Activated CD4-positive, alpha-beta memory T cell treated with anti-CD3 and anti-CD28 coated beads, Interleukin-2, amount 10 ng/mL, durations not matched to agents 7 days and 5 days (primary cell): ENCODE results near the gene SLA2. TPM values are rescaled to one million over a fixed set of nuclear protein-coding genes. Genes with fewer than 3 reads are reported as not detected.
"Not testable (repeated sequence)": the region's sequence is repeated elsewhere in the genome, so short reads cannot be mapped to it uniquely, and the experiment has no call there.

Experiments
- CTCF ChIA-PET: fragments of 350-600 bp; sonication (Branson Sonifier 250); formaldehyde crosslinking; loops from one replicate; lab custom pipeline; 2021; ENCODE audit warnings: antibody characterized with exemption, inconsistent platforms; lab: Charles Lee
- POLR2A ChIA-PET: fragments of 350-600 bp; sonication (Branson Sonifier 250); formaldehyde crosslinking; loops from one replicate; lab custom pipeline; 2021; ENCODE audit warnings: antibody characterized with exemption; lab: Charles Lee
- DNase-seq: peaks from one replicate; pipeline ENCODE4 v3.0.0-alpha.2; 2020
- H3K27ac Mint-ChIP-seq: one replicate; pipeline ENCODE4 v1.8.0; 2021; ENCODE audit warnings: mild to moderate bottlenecking, mixed read lengths
- H3K27me3 Mint-ChIP-seq: one replicate; pipeline ENCODE4 v1.8.0; 2021; ENCODE audit warnings: mixed read lengths
- H3K36me3 Mint-ChIP-seq: one replicate; pipeline ENCODE4 v1.8.0; 2021; ENCODE audit warnings: low read depth, mixed read lengths
- H3K4me1 Mint-ChIP-seq: one replicate; pipeline ENCODE4 v1.8.0; 2021; ENCODE audit warnings: mixed read lengths
- H3K4me3 Mint-ChIP-seq: one replicate; pipeline ENCODE4 v1.8.0; 2021; ENCODE audit warnings: mild to moderate bottlenecking, mixed read lengths
- H3K9me3 Mint-ChIP-seq: one replicate; pipeline ENCODE4 v1.8.0; 2021; ENCODE audit warnings: mixed read lengths
- total RNA-seq, 2 experiments: library from RNA; stranded (reverse); gene quantifications; one replicate each; pipeline ENCODE4 v1.2.3, GENCODE V29; 2021

SLA2 gene
- total RNA-seq, 2 experiments from 2014 or later: 78.6 to 79.9 TPM

GRCh38 chr20:36624944-36625324, 21.1 kb downstream of the SLA2 start:
- Mint-ChIP-seq H3K36me3 (peaks cover 65% of the 10 kb centered on the region), H3K27me3 (no peaks in the 10 kb centered on the region), H3K27ac (peak overlapping the region; percentile 57), H3K4me3 (no peak overlapping the region), H3K4me1 (peaks cover 39% of the 10 kb centered on the region), H3K9me3 (no peaks in the 10 kb centered on the region)
- no peak for DNase-seq
- ChIA-PET CTCF (interaction anchor here (2.3 kb wide), 1 partner anchor 20 kb away, joined by 8 read pairs; the partner anchor contains the start of gene RAB5IF), POLR2A (interaction anchor here (1.2 to 1.5 kb wide), 2 partner anchors 13 to 19 kb away, joined by 4 to 5 read pairs; no protein-coding TSS in a partner anchor)

GRCh38 chr20:36624068-36624943, 21.7 kb downstream of the SLA2 start:
- H3K27ac Mint-ChIP-seq: peak overlapping the region; percentile 16
- ChIA-PET POLR2A (interaction anchor here (0.7 to 1.5 kb wide), 4 partner anchors 8 to 21 kb away, joined by 3 to 5 read pairs (median 4); partner anchors contain the start of gene SLA2), CTCF (interaction anchor here (2.3 kb wide), 1 partner anchor 19 kb away, joined by 8 read pairs; the partner anchor contains the start of gene RAB5IF)
- no peak overlapping the region for H3K4me3 Mint-ChIP-seq
- H3K4me1 Mint-ChIP-seq: peaks cover 33% of the 10 kb centered on the region
- H3K36me3 Mint-ChIP-seq: peaks cover 60% of the 10 kb centered on the region
- no peak for DNase-seq
- H3K27me3 Mint-ChIP-seq: no peaks in the 10 kb centered on the region
- H3K9me3 Mint-ChIP-seq: no peaks in the 10 kb centered on the region

GRCh38 chr20:36623444-36623843, 22.6 kb downstream of the SLA2 start:
- H3K36me3 Mint-ChIP-seq: peaks cover 57% of the 10 kb centered on the region

GRCh38 chr20:36620917-36621316, 25.1 kb downstream of the SLA2 start:
- Mint-ChIP-seq H3K9me3 (no peaks in the 10 kb centered on the region), H3K36me3 (peaks cover 38% of the 10 kb centered on the region), H3K27ac (no peak overlapping the region), H3K4me3 (no peak overlapping the region), H3K4me1 (peaks cover 18% of the 10 kb centered on the region), H3K27me3 (no peaks in the 10 kb centered on the region)
- no peak for DNase-seq
- ChIA-PET CTCF (no interaction called here), POLR2A (no interaction called here)

More at GRCh38 chr20:36623444-36623843, 22.6 kb downstream of the SLA2 start:
- POLR2A ChIA-PET: interaction anchor here (0.7 to 1.5 kb wide), 5 partner anchors 9 to 123 kb away, joined by 3 to 5 read pairs (median 4); partner anchors contain the start of gene SLA2
- no peaks in the 10 kb centered on the region for H3K9me3 Mint-ChIP-seq
- H3K27me3 Mint-ChIP-seq: no peaks in the 10 kb centered on the region
- CTCF ChIA-PET: interaction anchor here (1.5 to 2.3 kb wide), 2 partner anchors 11 to 18 kb away, joined by 6 to 8 read pairs; partner anchors contain the start of gene RAB5IF
- DNase-seq: no peak
- no peak overlapping the region for H3K4me3 Mint-ChIP-seq
- H3K4me1 Mint-ChIP-seq: peaks cover 29% of the 10 kb centered on the region
- H3K27ac Mint-ChIP-seq: peak overlapping the region; percentile 4

GRCh38 chr20:36614781-36615557, 31.0 kb downstream of the SLA2 start:
- no peaks in the 10 kb centered on the region for H3K27me3 Mint-ChIP-seq
- peaks cover 9% of the 10 kb centered on the region for H3K4me1 Mint-ChIP-seq
- DNase-seq: no peak
- H3K9me3 Mint-ChIP-seq: no peaks in the 10 kb centered on the region
- H3K27ac Mint-ChIP-seq: peak overlapping the region; percentile 52
- ChIA-PET POLR2A (interaction anchor here (1.2 to 3.6 kb wide), 3 partner anchors 9 to 29 kb away, joined by 3 to 32 read pairs (median 7); partner anchors contain the start of genes RAB5IF and SLA2), CTCF (interaction anchor here (1.1 to 1.4 kb wide), 4 partner anchors 9 to 159 kb away, joined by 3 to 4 read pairs (median 3); partner anchors contain the start of genes DSN1, RAB5IF and TGIF2)
- H3K4me3 Mint-ChIP-seq: no peak overlapping the region
- peaks cover 55% of the 10 kb centered on the region for H3K36me3 Mint-ChIP-seq

- no peak for DNase-seq
- Mint-ChIP-seq H3K27ac (no peak overlapping the region), H3K9me3 (no peaks in the 10 kb centered on the region), H3K4me1 (peaks cover 9% of the 10 kb centered on the region), H3K36me3 (peaks cover 63% of the 10 kb centered on the region), H3K4me3 (no peak overlapping the region), H3K27me3 (no peaks in the 10 kb centered on the region)
- CTCF ChIA-PET: interaction anchor here (1.1 to 3.4 kb wide), 6 partner anchors 8 to 250 kb away, joined by 3 to 28 read pairs (median 3); partner anchors contain the start of genes DSN1, RAB5IF and TGIF2
- POLR2A ChIA-PET: interaction anchor here (1.2 to 3.6 kb wide), 4 partner anchors 8 to 30 kb away, joined by 3 to 32 read pairs (median 6); partner anchors contain the start of genes RAB5IF and SLA2
Measured at GRCh38 chr20:36613974-36614373, 32.0 kb downstream of the SLA2 start.

GRCh38 chr20:36611625-36612024, 34.4 kb downstream of the SLA2 start:
- peaks cover 27% of the 10 kb centered on the region for H3K4me1 Mint-ChIP-seq
- H3K4me3 Mint-ChIP-seq: no peak overlapping the region
- no peaks in the 10 kb centered on the region for H3K9me3 Mint-ChIP-seq
- peak overlapping the region; percentile 35 for H3K27ac Mint-ChIP-seq
- no peaks in the 10 kb centered on the region for H3K27me3 Mint-ChIP-seq
- peaks cover 78% of the 10 kb centered on the region for H3K36me3 Mint-ChIP-seq
- POLR2A ChIA-PET: interaction anchor here (1.2 to 3.6 kb wide), 4 partner anchors 13 to 139 kb away, joined by 3 to 32 read pairs (median 5); partner anchors contain the start of gene SLA2
- DNase-seq: no peak
- CTCF ChIA-PET: interaction anchor here (1.0 to 3.4 kb wide), 9 partner anchors 16 to 310 kb away, joined by 3 to 28 read pairs (median 4); no protein-coding TSS in a partner anchor

- H3K27ac Mint-ChIP-seq: not testable (repeated sequence)
- peaks cover 59% of the 10 kb centered on the region for H3K36me3 Mint-ChIP-seq
- POLR2A ChIA-PET: interaction anchor here (0.7 to 5.2 kb wide), 5 partner anchors 9 to 166 kb away, joined by 3 to 123 read pairs (median 3); no protein-coding TSS in a partner anchor
Measured at GRCh38 chr20:36608388-36608728, 37.6 kb downstream of the SLA2 start.

GRCh38 chr20:36607586-36608387, 38.2 kb downstream of the SLA2 start:
- Mint-ChIP-seq H3K9me3 (no peaks in the 10 kb centered on the region), H3K27me3 (no peaks in the 10 kb centered on the region), H3K4me1 (peaks cover 35% of the 10 kb centered on the region), H3K36me3 (peaks cover 54% of the 10 kb centered on the region), H3K4me3 (peak overlapping the region; percentile 98), H3K27ac (peak overlapping the region; percentile 95)
- no peak for DNase-seq
- ChIA-PET CTCF (interaction anchor here (0.7 to 6.9 kb wide), 4 partner anchors 18 to 166 kb away, joined by 3 to 58 read pairs (median 7); partner anchors contain the start of gene DSN1), POLR2A (interaction anchor here (0.7 to 5.2 kb wide), 6 partner anchors 12 to 166 kb away, joined by 3 to 123 read pairs (median 38); partner anchors contain the start of genes SLA2 and TGIF2)

More at GRCh38 chr20:36608388-36608728, 37.6 kb downstream of the SLA2 start:
- H3K4me1 Mint-ChIP-seq: peaks cover 39% of the 10 kb centered on the region
- not testable (repeated sequence) for DNase-seq, H3K9me3 Mint-ChIP-seq, H3K27me3 Mint-ChIP-seq, H3K4me3 Mint-ChIP-seq
- CTCF ChIA-PET: interaction anchor here (0.7 to 6.9 kb wide), 2 partner anchors 18 to 165 kb away, joined by 3 to 58 read pairs; partner anchors contain the start of gene DSN1

GRCh38 chr20:36606158-36607066, 39.6 kb downstream of the SLA2 start:
- POLR2A ChIA-PET: interaction anchor here (0.8 to 5.2 kb wide), 43 partner anchors 8 to 864 kb away, joined by 3 to 123 read pairs (median 5); partner anchors contain the start of genes DSN1, RBM39, SCAND1 and SLA2
- Mint-ChIP-seq H3K36me3 (peaks cover 42% of the 10 kb centered on the region), H3K4me1 (peaks cover 35% of the 10 kb centered on the region)

More at GRCh38 chr20:36606158-36607066, 39.6 kb downstream of the SLA2 start:
- no peaks in the 10 kb centered on the region for H3K27me3 Mint-ChIP-seq
- peak overlapping the region; percentile 95 for H3K27ac Mint-ChIP-seq
- CTCF ChIA-PET: interaction anchor here (0.6 to 6.9 kb wide), 29 partner anchors 8 to 489 kb away, joined by 3 to 75 read pairs (median 5); partner anchors contain the start of genes DSN1, RBL1 and SLA2
- H3K9me3 Mint-ChIP-seq: no peaks in the 10 kb centered on the region
- peak overlapping the region; percentile 98 for H3K4me3 Mint-ChIP-seq
- DNase-seq: peak; percentile 25
